ENCODE data around the gene TAS2R1. TPM values are rescaled to one million over a fixed set of nuclear protein-coding genes. Genes with fewer than 3 reads are reported as not detected.

Gene TAS2R1
- polyA plus RNA-seq, 2 of the 4 experiments (the other 2 are of a cell fraction) = not detected

- no peak for TF ChIP-seq PHF8 (IDR thresholded peaks at IDR 0.05; ENCODE audit: borderline replicate concordance, low read depth)
- TF ChIP-seq REST (IDR thresholded peaks at IDR 0.05) = no peak
- no peak for TF ChIP-seq ELK1 (IDR thresholded peaks at IDR 0.05; ENCODE audit: low read depth, low read length)
- no peak for TF ChIP-seq RNF2 (IDR thresholded peaks at IDR 0.05; ENCODE audit: borderline replicate concordance, low read depth)
- no peak for TF ChIP-seq FOSB (CRISPR knock-in tag; IDR thresholded peaks at IDR 0.05)
- CTCF ChIA-PET = no interaction called here
- 5% methylated on average over 6 of the region's 6 CpGs for WGBS (ENCODE audit: missing lambda C conversion rate)
- no peaks in the 10 kb centered on the region for H3K9me3 ChIP-seq
- ATAC-seq (no peak), DNase-seq (ENCODE audit: low read depth in 1 of 2, low spot score in 1 of 2) (no peak), FAIRE-seq (no peak)
- no peak overlapping the region for H3K4me2 ChIP-seq
- no peak overlapping the region for H3K27ac ChIP-seq
- no peaks in the 10 kb centered on the region for H3K4me1 ChIP-seq
- H3K4me3 ChIP-seq = no peak overlapping the region
- POLR2A ChIA-PET = no interaction called here
Observed at GRCh38 chr5:9661316-9662015, 31.3 kb upstream of the TAS2R1 start.

- no peak for ATAC-seq
Observed at GRCh38 chr5:9658706-9659105, 28.6 kb upstream of the TAS2R1 start.

GRCh38 chr5:9657819-9658218 lies 27.7 kb upstream of the TAS2R1 start:
- 0% methylated on average over 1 of the region's 1 CpG for WGBS (ENCODE audit: missing lambda C conversion rate)
- ChIA-PET POLR2A (no interaction called here), CTCF (no interaction called here)
- no peak overlapping the region for H3K4me3 ChIP-seq
- H3K27ac ChIP-seq = no peak overlapping the region
- no peak overlapping the region for H3K4me2 ChIP-seq
- H3K4me1 ChIP-seq = no peaks in the 10 kb centered on the region
- DNase-seq (ENCODE audit: low read depth in 1 of 2, low spot score in 1 of 2) (no peak), FAIRE-seq (no peak), ATAC-seq (no peak)
- H3K9me3 ChIP-seq = no peaks in the 10 kb centered on the region
- no peak for TF ChIP-seq NFE2L2 (conservative IDR thresholded peaks at IDR 0.05; ENCODE audit: low read length)
- TF ChIP-seq CEBPB (IDR thresholded peaks at IDR 0.05) = no peak
- no peak for TF ChIP-seq E2F6 (IDR thresholded peaks at IDR 0.05; ENCODE audit: borderline replicate concordance, low read depth)
- no peak for TF ChIP-seq ELK1 (IDR thresholded peaks at IDR 0.05; ENCODE audit: low read depth, low read length)
- no peak for TF ChIP-seq HOXB5 (CRISPR knock-in tag; IDR thresholded peaks at IDR 0.05)
- TF ChIP-seq ESRRA (IDR thresholded peaks at IDR 0.05; ENCODE audit: borderline replicate concordance, low read length) = no peak
- TF ChIP-seq RAD21 (conservative IDR thresholded peaks at IDR 0.05 in 1 of 2, IDR thresholded peaks at IDR 0.05 in 1 of 2) = no peak
- no peak for TF ChIP-seq MAFK (IDR thresholded peaks at IDR 0.05; ENCODE audit: partially characterized antibody)
- TF ChIP-seq CBX8 (IDR thresholded peaks at IDR 0.05) = no peak
- no peak for TF ChIP-seq FOXS1 (CRISPR knock-in tag; IDR thresholded peaks at IDR 0.05)
- no peak for TF ChIP-seq ZFP36 (IDR thresholded peaks at IDR 0.05; ENCODE audit: borderline replicate concordance, partially characterized antibody)
- TF ChIP-seq BCL3 (IDR thresholded peaks at IDR 0.05) = no peak
- TF ChIP-seq CTCF (IDR thresholded peaks at IDR 0.05) = no peak
- TF ChIP-seq TP53 (CRISPR knock-in tag; IDR thresholded peaks at IDR 0.05) = no peak
- no peak for TF ChIP-seq PHF8 (IDR thresholded peaks at IDR 0.05; ENCODE audit: borderline replicate concordance, low read depth)

More at GRCh38 chr5:9658706-9659105, 28.6 kb upstream of the TAS2R1 start:
- TF ChIP-seq HES2 (IDR thresholded peaks at IDR 0.05) = no peak
- TF ChIP-seq FOXS1 (CRISPR knock-in tag; IDR thresholded peaks at IDR 0.05) = no peak
- no peak for TF ChIP-seq TP53 (CRISPR knock-in tag; IDR thresholded peaks at IDR 0.05)
- TF ChIP-seq KDM1A (IDR thresholded peaks at IDR 0.05; ENCODE audit: low read depth) = no peak
- TF ChIP-seq ZNF302 (CRISPR knock-in tag; IDR thresholded peaks at IDR 0.05) = no peak
- no peak for TF ChIP-seq ZSCAN20 (CRISPR knock-in tag; IDR thresholded peaks at IDR 0.05)
- no peak for TF ChIP-seq EP300 (IDR thresholded peaks at IDR 0.05)
- TF ChIP-seq TFCP2L1 (CRISPR knock-in tag; IDR thresholded peaks at IDR 0.05) = no peak
- TF ChIP-seq MYC (IDR thresholded peaks at IDR 0.05; ENCODE audit: borderline replicate concordance, low read length) = no peak
- Histone ChIP-seq H3K4me2 (no peak overlapping the region), H3K4me3 (no peak overlapping the region), H3K9me3 (no peaks in the 10 kb centered on the region), H3K4me1 (no peaks in the 10 kb centered on the region), H3K27ac (no peak overlapping the region)
- CTCF ChIA-PET = no interaction called here
- 2% methylated on average over 2 of the region's 2 CpGs for WGBS (ENCODE audit: missing lambda C conversion rate)
- no peak for FAIRE-seq
- POLR2A ChIA-PET = no interaction called here
- no peak for DNase-seq (ENCODE audit: low read depth in 1 of 2, low spot score in 1 of 2)
